Measurements from ENCODE around the gene ATP1A4.

ATP1A4 gene

DNA sequence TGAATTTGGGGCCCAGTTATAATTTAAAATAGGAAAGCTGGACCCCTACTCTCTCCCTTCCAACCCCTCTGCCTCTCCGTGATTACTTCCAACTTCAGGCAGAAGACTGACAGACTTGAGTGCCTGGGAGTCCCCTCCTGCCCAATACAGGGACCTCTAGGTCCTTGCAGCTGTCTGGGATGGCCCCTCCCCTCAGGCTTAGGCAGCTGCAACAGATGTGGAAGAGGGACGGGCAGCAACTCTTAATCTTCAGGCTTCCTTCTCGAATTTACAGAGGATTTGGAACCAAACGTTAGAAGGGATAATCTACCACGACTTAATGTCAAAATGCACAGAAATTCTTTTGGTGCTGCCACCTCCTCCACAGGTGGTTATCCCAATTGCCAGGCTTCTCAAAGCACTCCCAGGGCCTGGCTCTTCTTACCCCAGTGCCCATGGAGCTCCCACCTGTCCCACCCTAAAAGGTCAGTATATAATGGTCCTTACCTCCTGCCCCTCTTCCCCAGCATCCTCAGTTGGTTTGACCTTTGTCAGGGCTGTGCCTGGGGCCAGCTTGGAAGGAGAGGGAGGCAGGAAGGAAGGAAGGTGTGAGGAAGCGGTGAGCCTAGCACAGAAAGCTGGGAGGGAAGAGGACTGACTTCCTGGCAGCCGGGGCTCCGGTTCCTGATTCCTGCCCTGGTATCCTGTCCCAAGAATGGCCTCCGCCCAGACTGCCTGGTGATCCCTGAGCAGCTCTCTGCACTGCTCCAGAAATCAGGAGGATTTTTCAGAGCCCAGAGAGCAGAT lies 56.6 kb downstream of the ATP1A4 start:
- no peak for DNase-seq

DNA sequence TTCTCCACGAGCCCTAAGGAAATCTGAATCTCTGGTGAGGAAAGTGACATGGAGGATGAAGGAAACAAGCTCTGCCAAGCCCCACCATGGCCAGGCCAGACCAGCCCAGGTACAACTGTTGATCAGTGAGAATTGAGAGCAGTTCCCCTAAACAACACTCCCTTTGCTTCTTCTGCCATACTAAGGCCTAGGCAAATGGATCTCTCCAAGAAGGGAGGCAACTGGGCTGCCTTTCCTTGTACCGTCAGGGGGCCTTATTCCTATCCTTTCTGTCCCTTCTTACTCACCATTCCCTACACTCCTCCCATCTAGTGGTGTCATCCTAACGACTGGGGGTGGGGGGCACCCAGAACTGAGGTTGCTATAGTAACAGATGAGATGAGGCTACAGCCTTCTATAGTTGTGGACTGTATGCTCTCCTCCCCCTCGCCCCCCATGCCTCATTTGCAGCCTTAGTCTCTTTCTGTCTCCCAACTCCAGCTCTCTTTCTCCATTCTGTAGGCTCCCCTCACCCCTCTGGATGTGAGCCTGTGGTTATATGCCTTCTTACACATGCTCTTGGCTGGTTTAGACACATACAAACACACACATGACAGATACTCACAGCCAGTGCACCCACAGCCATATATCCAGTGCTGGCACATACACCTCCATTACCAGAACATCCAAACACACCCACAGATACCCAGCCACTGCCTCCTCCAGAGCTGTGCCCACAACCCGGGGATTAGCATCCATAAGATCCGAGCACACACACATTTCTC lies 57.3 kb downstream of the ATP1A4 start:
- DNase-seq = peak; percentile 38

DNA sequence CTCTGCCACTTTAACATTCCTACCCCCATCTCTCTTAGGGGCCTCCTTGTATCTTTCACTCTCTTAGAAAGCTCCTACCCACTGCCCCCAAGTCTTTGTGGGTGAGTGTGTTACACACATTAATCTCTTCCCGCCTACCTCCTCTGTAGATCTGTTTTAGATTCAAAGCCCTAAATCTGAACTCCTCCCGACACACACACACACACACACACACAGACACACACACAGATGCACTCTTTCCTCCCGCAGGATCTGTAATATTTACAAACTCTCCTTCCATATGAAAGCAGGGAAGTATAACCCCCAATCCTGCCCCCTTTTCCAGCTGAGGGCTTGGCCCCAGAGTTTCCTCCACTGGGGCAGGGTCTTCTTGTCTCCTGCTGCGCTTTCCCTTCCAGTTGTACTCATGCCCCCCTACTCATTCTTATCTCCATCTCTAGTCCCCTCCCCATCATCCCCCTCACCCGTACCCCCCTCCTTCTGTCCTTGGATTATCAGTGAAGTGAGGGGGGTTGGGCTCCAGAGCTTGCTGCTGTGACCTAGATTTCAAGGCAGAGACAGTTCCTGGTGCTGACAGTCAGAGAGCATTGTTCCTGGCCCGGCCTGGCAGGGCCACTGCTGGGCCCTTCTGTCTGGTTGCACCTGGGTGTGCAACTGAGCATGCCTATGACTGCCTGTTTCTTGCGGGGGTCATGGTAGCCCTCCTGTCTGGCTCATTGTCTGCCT lies 58.1 kb downstream of the ATP1A4 start:
- no peak for DNase-seq

GRCh38 chr1:160210561-160210960 lies 59.2 kb downstream of the ATP1A4 start:
- DNase-seq = no peak

DNA sequence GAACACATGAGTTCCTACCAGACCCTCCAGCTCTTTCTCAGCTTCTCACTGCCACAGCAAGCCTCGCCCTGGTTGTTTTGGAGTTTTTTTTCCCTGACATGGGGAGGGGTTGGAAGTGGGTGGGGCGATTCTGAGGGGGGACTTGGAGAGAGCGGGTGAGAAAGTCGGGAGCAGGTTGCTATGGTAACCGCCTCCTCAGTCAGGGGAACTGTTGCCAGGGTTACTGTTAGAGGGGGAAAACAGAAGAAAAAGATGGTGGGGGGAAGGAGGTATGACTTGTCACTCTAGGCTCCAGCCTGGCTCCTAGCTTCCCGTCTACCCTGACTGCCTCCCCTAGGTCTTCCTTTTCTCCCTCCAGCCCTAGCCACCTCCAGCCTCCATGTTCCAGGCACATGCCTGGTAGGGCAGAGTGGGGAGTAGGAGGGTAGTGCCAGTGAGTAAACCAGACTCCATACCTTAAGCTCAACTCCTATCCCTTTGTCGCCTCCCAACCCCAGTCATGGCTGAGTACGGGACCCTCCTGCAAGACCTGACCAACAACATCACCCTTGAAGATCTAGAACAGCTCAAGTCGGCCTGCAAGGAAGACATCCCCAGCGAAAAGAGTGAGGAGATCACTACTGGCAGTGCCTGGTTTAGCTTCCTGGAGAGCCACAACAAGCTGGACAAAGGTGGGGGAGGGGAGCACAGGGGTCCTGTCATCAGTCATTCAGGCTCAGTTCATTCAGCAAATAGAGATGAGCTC lies 59.8 kb downstream of the ATP1A4 start:
- DNase-seq = no peak

GRCh38 chr1:160214481-160215140 lies 63.2 kb downstream of the ATP1A4 start:
- no peak for DNase-seq

GRCh38 chr1:160216301-160216700 lies 64.9 kb downstream of the ATP1A4 start:
- DNase-seq = no peak

- DNase-seq = no peak
These were observed 66.2 kb downstream of the ATP1A4 start for GRCh38 chr1:160217481-160218051.

DNA sequence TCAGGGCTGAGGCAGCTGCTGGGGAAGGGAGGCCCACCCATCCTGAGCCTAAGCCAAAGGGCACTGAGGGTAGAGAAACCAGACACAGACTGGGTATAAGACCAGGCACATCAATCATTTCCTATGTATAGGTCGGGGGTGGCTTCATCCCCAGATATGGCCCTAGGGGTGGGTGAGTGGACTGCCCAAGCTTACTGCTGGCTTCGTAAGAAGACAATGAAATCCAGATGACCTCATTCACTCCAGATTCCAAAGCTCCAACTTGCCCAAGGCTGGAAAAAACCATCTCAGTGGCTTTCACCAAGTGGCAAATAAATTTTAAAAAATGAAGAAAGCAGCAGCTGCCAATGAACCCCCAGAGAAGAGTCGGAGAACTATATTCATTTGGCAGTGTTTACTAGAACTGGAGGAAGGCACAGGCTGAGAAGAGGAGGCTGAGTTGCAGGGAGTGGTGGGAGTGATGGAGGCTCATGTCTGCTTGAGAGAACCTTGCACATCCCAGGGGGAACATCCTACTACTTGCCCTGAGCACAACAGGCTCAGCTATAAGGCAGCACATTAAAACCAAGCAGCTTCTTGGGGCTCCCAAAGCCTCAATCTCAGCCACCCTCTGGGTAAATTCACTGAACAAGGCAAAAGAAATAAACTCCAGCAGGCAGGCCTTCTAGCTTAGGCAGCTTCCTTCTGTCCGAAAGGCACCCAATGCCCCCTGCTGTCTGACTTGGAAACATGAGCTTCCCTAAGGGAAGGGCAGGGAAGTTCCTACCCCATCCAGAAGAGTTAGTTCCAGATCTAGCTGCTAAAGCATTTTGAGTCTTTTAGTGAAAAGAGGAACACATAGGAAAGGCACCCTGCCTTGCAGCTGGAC lies 67.9 kb downstream of the ATP1A4 start:
- DNase-seq = peak; percentile 67

GRCh38 chr1:160220301-160220700 lies 68.9 kb downstream of the ATP1A4 start:
- DNase-seq = no peak

- no peak for DNase-seq
These were observed 69.7 kb downstream of the ATP1A4 start for GRCh38 chr1:160221089-160221488.

GRCh38 chr1:160222546-160222945 lies 71.1 kb downstream of the ATP1A4 start:
- peak; percentile 72 for DNase-seq

GRCh38 chr1:160224606-160225005 lies 73.2 kb downstream of the ATP1A4 start:
- DNase-seq = no peak

GRCh38 chr1:160225345-160225744 lies 73.9 kb downstream of the ATP1A4 start:
- no peak for DNase-seq

DNA sequence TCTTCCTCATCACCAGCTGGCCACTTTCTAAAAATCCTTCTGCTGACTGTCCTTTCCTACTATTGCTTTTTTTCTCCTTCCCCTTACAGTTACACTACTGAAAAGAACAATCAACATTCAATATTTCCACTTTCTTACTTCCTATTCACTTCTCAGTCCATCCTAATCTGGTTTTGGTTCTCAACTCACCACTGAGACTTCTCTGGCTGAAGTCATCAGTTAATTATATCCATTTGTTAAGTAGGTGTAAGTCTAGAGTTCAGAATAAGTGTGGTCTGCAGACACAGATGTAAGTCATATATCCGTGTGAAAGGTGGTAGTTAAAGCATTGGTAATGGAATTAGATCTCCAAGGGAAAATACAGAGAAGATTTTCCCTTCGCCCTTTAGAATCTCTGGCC lies 75.2 kb downstream of the ATP1A4 start:
- DNase-seq = no peak

DNA sequence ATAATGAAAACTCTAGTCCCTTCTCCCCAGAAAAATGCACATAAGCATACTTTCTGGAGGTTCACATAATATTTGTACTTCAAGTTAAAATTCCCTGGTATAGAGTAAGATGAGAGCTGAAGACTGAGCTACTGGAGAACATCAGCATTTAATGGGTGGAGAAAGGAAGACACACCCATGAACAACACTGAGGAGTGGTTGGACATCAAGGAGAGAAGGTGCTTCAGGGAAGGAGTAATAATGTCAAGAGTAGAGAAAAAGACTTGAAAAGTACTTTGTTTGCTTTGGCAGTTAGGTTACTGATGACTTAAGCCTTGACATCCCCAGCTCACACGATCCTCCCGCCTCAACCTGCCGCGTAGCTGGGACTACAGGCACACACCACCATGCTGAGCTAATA lies 75.6 kb downstream of the ATP1A4 start:
- DNase-seq = no peak

- no peak for DNase-seq
These were observed 76.2 kb downstream of the ATP1A4 start for GRCh38 chr1:160227561-160227960.

DNA sequence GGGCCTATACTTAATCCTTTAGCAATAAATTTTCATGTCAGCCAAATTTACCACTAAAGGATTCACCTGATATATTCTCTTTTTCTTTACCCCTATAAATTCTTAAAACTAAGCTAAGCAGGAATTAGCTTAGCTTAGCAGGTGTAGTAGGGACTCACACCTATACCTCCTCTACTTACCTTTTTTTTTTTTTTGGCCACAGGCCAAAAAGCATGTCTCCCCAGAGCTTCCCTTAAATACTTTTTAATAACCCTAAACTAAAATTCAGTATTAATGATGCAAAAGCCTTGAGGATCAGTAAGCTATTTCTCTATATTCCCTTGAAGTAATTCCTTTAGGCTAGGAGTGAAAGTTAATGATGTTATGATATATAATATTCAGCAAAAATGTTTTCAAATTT lies 77.0 kb downstream of the ATP1A4 start:
- DNase-seq = no peak

GRCh38 chr1:160232911-160233310 lies 81.5 kb downstream of the ATP1A4 start:
- no peak for DNase-seq

Data from fibroblast of skin of right quadriceps (primary cell).